Fibroblast of lung (primary cell): Measurements from ENCODE around the gene SLC25A25. TPM values are rescaled to one million over a fixed set of nuclear protein-coding genes. Genes with fewer than 3 reads are reported as not detected.

Source experiments
- DNase-seq, 2 donors: peaks; one replicate each; pipeline versions ENCODE4 v3.0.0 to v3.0.0-alpha.2; 2010; ENCODE audit warnings: low read depth in 2 of 2
- H2AFZ ChIP-seq: 2 replicates; pipeline ENCODE4 v1.5.1; 2012; ENCODE audit warnings: low read length, control low read depth, inconsistent platforms
- H3K27ac ChIP-seq: 2 replicates; pipeline ENCODE4 v1.5.1; 2011; ENCODE audit warnings: low read length, control low read depth; ENCODE audit not compliant: insufficient read depth
- H3K27me3 ChIP-seq: 2 replicates; pipeline ENCODE4 v1.5.1; 2011; ENCODE audit warnings: mild to moderate bottlenecking, low read length; ENCODE audit not compliant: control insufficient read depth, insufficient read depth
- H3K36me3 ChIP-seq: 2 replicates; pipeline ENCODE4 v1.5.1; 2011; ENCODE audit warnings: low read length; ENCODE audit not compliant: control insufficient read depth, insufficient read depth
- H3K4me1 ChIP-seq: 2 replicates; pipeline ENCODE4 v1.5.1; 2011; ENCODE audit warnings: low read length; ENCODE audit not compliant: control insufficient read depth, insufficient read depth; ENCODE audit errors: extremely low read depth
- H3K4me2 ChIP-seq: 2 replicates; pipeline ENCODE4 v1.5.1; 2011; ENCODE audit warnings: low read length, control low read depth; ENCODE audit not compliant: insufficient read depth; ENCODE audit errors: extremely low read depth
- H3K4me3 ChIP-seq, 4 experiments: fragments of 200-600 bp in 1 of 4; sonication (generic) in 1 of 4; replicated peaks in 1 of 4; 2 replicates each; pipeline ENCODE4 v1.5.1; 2011 to 2016; ENCODE audit warnings: low read length in 4 of 4, low read depth in 3 of 4, mild to moderate bottlenecking in 3 of 4, control low read depth in 2 of 4, inconsistent platforms in 1 of 4, mixed read lengths in 1 of 4; ENCODE audit not compliant: insufficient read depth in 1 of 4; ENCODE audit errors: control extremely low read depth in 1 of 4
- H3K79me2 ChIP-seq: 2 replicates; pipeline ENCODE4 v1.5.1; 2012; ENCODE audit warnings: mild to moderate bottlenecking, low read length, inconsistent platforms; ENCODE audit not compliant: control insufficient read depth, insufficient read depth
- H3K9ac ChIP-seq: 2 replicates; pipeline ENCODE4 v1.5.1; 2011; ENCODE audit warnings: mild to moderate bottlenecking, low read length, control low read depth; ENCODE audit not compliant: insufficient read depth
- H3K9me3 ChIP-seq: 2 replicates; pipeline ENCODE4 v1.5.1; 2012; ENCODE audit warnings: low read depth, low read length; ENCODE audit not compliant: control insufficient read depth, insufficient read depth
- H4K20me1 ChIP-seq: 2 replicates; pipeline ENCODE4 v1.5.1; 2011; ENCODE audit warnings: low read length; ENCODE audit not compliant: control insufficient read depth, insufficient read depth; ENCODE audit errors: extremely low read depth
- CTCF ChIP-seq, 2 donors: IDR thresholded peaks in 1 of 2; conservative IDR thresholded peaks in 1 of 2; 1 replicate in 1 of 2; 2 replicates in 1 of 2; pipeline ENCODE4 v1.5.1; 2011 to 2012; ENCODE audit warnings: low read length in 2 of 2, control low read depth in 1 of 2, inconsistent platforms in 1 of 2, low read depth in 1 of 2, mild to moderate bottlenecking in 1 of 2
- EZH2 ChIP-seq: IDR thresholded peaks from 2 replicates; pipeline ENCODE4 v1.5.1; 2012; ENCODE audit warnings: low read length, control low read depth, mild to moderate bottlenecking; ENCODE audit errors: missing control alignments
- polyA plus RNA-seq, 2 donors: library from polyadenylated mRNA; depleted of rRNA in 1 of 2; stranded (reverse) in 1 of 2; unstranded in 1 of 2; fragments of >200 nt; gene quantifications; 2 replicates each; pipeline ENCODE4 v1.2.1, GENCODE V29; 2011 to 2012; ENCODE audit warnings: missing spikeins in 1 of 2
- total RNA-seq: library from RNA; depleted of rRNA; stranded (reverse); fragments of >200 nt; gene quantifications from 2 replicates; pipeline ENCODE4 v1.2.1, GENCODE V29; 2014

SLC25A25 gene
- total and polyA plus RNA-seq, 2 donors (not counting 1 experiment from before 2014, with no cell fraction given): 14.0 to 30.7 TPM

DNA sequence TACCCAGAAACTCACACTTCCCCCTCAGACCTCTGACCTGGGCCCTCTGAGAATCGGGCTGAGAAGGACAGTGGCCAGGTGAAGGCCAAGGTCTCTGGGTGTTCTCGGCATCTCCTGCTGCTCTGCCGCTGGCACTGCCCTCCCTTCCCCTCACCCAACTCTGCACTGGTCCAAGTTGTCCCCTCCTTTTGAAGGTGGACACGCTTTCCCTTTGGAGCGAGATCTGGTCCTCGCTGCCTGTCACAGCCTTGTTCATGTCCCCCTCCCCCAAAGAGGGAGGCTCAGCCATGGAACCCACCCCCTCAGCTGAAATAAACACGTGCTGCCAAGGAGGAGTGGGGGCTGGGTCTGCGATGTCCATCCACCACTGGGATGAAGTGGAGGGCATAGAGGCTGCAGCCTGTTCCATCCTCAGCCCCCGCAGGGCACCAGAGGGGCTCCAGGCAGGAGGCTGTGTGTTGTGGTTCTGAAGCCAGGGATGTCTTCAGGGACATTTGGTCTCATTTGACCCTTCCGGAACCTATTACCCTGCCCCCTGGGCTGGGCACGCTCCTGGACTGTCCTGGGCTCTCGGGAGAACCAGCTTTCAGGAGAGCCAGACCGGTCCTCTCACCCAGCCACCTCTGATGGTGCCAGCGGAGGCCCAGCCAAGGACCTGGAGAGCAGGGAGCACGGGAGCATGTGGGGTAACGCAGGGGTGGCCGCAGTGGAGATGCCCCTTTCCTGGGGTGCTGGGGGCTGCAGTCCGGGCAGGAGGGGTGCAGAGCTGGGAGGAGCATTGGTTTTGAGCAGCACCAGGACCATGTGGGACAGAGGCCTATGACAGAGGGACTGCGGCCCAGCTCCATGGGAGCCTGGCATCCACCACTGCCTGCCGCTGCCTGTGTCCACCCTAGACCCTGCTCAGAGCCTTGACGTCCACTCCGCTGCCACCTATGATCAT is 76.5 kb downstream of the SLC25A25 start:
- Histone ChIP-seq H3K27ac (no peak overlapping the region), H3K4me3 (no peak overlapping the region), H3K4me1 (no peaks in the 10 kb centered on the region), H3K4me2 (no peak overlapping the region), H3K9ac (no peak overlapping the region), H4K20me1 (no peaks in the 10 kb centered on the region), H3K36me3 (no peaks in the 10 kb centered on the region), H3K9me3 (no peaks in the 10 kb centered on the region), H3K79me2 (no peaks in the 10 kb centered on the region), H2AFZ (no peak overlapping the region), H3K27me3 (peaks cover 7% of the 10 kb centered on the region)
- TF ChIP-seq EZH2 (no peak), CTCF (conservative IDR thresholded peaks at IDR 0.05 in 1 of 2, IDR thresholded peaks at IDR 0.05 in 1 of 2; ENCODE audit: low read depth in 1 of 2, low read length in 2 of 2) (no peak)
- no peak for DNase-seq

GRCh38 chr9:128145536-128145935 is 77.5 kb downstream of the SLC25A25 start:
- Histone ChIP-seq H3K9ac (no peak overlapping the region), H3K27ac (no peak overlapping the region), H3K79me2 (no peaks in the 10 kb centered on the region), H2AFZ (no peak overlapping the region), H3K4me2 (no peak overlapping the region), H3K4me3 (no peak overlapping the region), H3K4me1 (no peaks in the 10 kb centered on the region), H3K9me3 (no peaks in the 10 kb centered on the region), H4K20me1 (no peaks in the 10 kb centered on the region), H3K27me3 (peaks cover 7% of the 10 kb centered on the region), H3K36me3 (no peaks in the 10 kb centered on the region)
- TF ChIP-seq EZH2 (no peak), CTCF (conservative IDR thresholded peaks at IDR 0.05 in 1 of 2, IDR thresholded peaks at IDR 0.05 in 1 of 2; ENCODE audit: low read depth in 1 of 2, low read length in 2 of 2) (no peak)
- no peak for DNase-seq

DNA sequence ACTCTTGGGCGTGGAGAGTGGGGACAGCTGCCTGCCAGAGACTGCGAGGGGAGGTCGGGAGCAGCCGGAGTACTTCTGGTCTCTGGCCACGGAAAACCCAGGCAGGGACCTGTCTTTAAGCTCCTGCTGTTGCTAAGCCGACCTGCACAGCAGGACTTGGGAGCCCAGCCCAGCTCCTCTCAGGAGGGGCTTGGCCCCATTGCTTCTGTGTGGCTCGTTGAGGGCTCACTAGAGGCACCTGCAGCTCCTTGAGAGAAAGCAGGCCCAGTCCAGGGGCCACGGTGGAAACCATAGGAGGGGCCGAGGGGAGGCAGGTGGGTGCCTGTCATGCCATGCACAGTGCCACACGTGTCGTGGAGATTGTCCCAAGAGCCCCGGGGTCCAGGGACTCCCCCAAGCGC is 77.9 kb downstream of the SLC25A25 start:
- no peak overlapping the region for H3K27ac ChIP-seq
- H3K79me2 ChIP-seq: no peaks in the 10 kb centered on the region
- no peak overlapping the region for H3K4me2 ChIP-seq
- H3K9me3 ChIP-seq: no peaks in the 10 kb centered on the region
- H3K4me3 ChIP-seq: no peak overlapping the region
- H3K4me1 ChIP-seq: no peaks in the 10 kb centered on the region
- TF ChIP-seq CTCF (conservative IDR thresholded peaks at IDR 0.05 in 1 of 2, IDR thresholded peaks at IDR 0.05 in 1 of 2; ENCODE audit: low read depth in 1 of 2, low read length in 2 of 2) (no peak), EZH2 (no peak)
- DNase-seq: no peak
- no peak overlapping the region for H3K9ac ChIP-seq
- H3K36me3 ChIP-seq: no peaks in the 10 kb centered on the region
- H4K20me1 ChIP-seq: no peaks in the 10 kb centered on the region
- peaks cover 7% of the 10 kb centered on the region for H3K27me3 ChIP-seq
- H2AFZ ChIP-seq: no peak overlapping the region
